Measurements from ENCODE around the gene ASB5. TPM values are rescaled to one million over a fixed set of nuclear protein-coding genes. Genes with fewer than 3 reads are reported as not detected.

The ASB5 gene
- total and polyA plus RNA-seq, 4 donors = 0.08 to 0.40 (median 0.31) TPM; not detected in 1

DNA sequence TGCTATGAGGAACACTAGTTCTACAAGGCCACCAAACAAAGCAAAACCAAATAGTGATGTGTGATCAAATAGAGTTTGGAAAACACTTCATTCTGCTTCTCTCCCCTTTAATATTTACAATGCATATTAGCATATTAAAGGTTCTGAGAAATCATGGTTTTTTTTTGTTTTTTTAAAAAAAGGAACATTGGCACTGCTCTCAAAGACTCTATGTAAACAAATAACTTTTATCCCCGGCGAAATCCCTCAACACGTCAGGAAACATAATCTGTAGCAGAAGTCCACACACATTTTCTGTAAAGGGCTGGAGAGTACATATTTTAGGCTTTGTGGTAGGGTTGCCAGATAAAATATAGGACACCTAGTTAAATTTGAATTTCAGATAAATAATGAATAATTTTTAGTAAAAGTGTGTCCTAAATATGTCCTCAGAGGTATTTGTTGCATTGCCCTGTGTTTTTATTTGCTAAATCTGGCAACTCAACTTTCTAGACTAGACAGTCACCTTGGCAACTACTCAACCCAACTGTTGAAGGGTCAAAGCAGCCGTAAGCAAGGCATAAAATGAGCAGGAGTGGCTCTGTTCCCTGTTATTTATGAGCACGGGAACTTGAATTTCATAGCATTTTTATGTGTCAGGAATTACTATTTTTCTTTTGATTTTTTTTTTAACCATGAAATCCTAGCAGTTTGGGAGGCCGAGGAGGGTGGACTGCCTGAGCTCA, 82.2 kb downstream of the ASB5 start:
- Histone ChIP-seq H3K4me3 (no peak overlapping the region), H3K36me3 (ENCODE audit: control insufficient read depth in 4 of 4, insufficient read depth in 4 of 4, low read length in 4 of 4) (no peaks in the 10 kb centered on the region), H3K27ac (ENCODE audit: low read depth in 1 of 2, low read length in 1 of 2) (no peak overlapping the region), H3K27me3 (ENCODE audit: control insufficient read depth in 3 of 3, insufficient read depth in 3 of 3, low read length in 2 of 3) (no peaks in the 10 kb centered on the region), H3K9ac (ENCODE audit: insufficient read depth in 1 of 2, low read length in 2 of 2) (no peak overlapping the region), H3K9me3 (ENCODE audit: control insufficient read depth in 4 of 4, insufficient read depth in 3 of 4, low read length in 3 of 4) (no peaks in the 10 kb centered on the region), H3K4me1 (ENCODE audit: control insufficient read depth in 5 of 5, insufficient read depth in 5 of 5, low read length in 5 of 5) (peaks cover 0 to 9% (median 0%) of the 10 kb centered on the region in 5 donors)
- peak in 2 of 3 donors; percentile 63 to 67 for DNase-seq
- ATAC-seq (ENCODE audit: insufficient read depth, low FRiP score) = no peak
- 57 to 76% methylated on average over 6 of the region's 6 CpGs for WGBS, 2 donors
- no peak for TF ChIP-seq CTCF (IDR thresholded peaks at IDR 0.05; ENCODE audit: control extremely low read depth, extremely low read depth)

- Histone ChIP-seq H3K36me3 (ENCODE audit: control insufficient read depth in 4 of 4, insufficient read depth in 4 of 4, low read length in 4 of 4) (no peaks in the 10 kb centered on the region), H3K9me3 (ENCODE audit: control insufficient read depth in 4 of 4, insufficient read depth in 3 of 4, low read length in 3 of 4) (no peaks in the 10 kb centered on the region), H3K4me3 (no peak overlapping the region), H3K27me3 (ENCODE audit: control insufficient read depth in 3 of 3, insufficient read depth in 3 of 3, low read length in 2 of 3) (no peaks in the 10 kb centered on the region), H3K27ac (ENCODE audit: low read depth in 1 of 2, low read length in 1 of 2) (no peak overlapping the region), H3K4me1 (ENCODE audit: control insufficient read depth in 5 of 5, insufficient read depth in 5 of 5, low read length in 5 of 5) (peaks cover 0 to 9% (median 0%) of the 10 kb centered on the region in 5 donors), H3K9ac (ENCODE audit: insufficient read depth in 1 of 2, low read length in 2 of 2) (no peak overlapping the region)
- DNase-seq (no peak), ATAC-seq (ENCODE audit: insufficient read depth, low FRiP score) (no peak)
- TF ChIP-seq CTCF (IDR thresholded peaks at IDR 0.05; ENCODE audit: control extremely low read depth, extremely low read depth) = no peak
- 67 to 76% methylated on average over 2 of the region's 2 CpGs for WGBS, 2 donors
These were observed 83.0 kb downstream of the ASB5 start for GRCh38 chr4:176186067-176186466.

GRCh38 chr4:176185051-176185450, 84.0 kb downstream of the ASB5 start:
- no peak for TF ChIP-seq CTCF (IDR thresholded peaks at IDR 0.05; ENCODE audit: control extremely low read depth, extremely low read depth)
- Histone ChIP-seq H3K9me3 (ENCODE audit: control insufficient read depth in 4 of 4, insufficient read depth in 3 of 4, low read length in 3 of 4) (no peaks in the 10 kb centered on the region), H3K27me3 (ENCODE audit: control insufficient read depth in 3 of 3, insufficient read depth in 3 of 3, low read length in 2 of 3) (no peaks in the 10 kb centered on the region), H3K36me3 (ENCODE audit: control insufficient read depth in 4 of 4, insufficient read depth in 4 of 4, low read length in 4 of 4) (no peaks in the 10 kb centered on the region), H3K9ac (ENCODE audit: insufficient read depth in 1 of 2, low read length in 2 of 2) (no peak overlapping the region), H3K4me1 (ENCODE audit: control insufficient read depth in 5 of 5, insufficient read depth in 5 of 5, low read length in 5 of 5) (peaks cover 0 to 9% (median 0%) of the 10 kb centered on the region in 5 donors), H3K4me3 (no peak overlapping the region), H3K27ac (ENCODE audit: low read depth in 1 of 2, low read length in 1 of 2) (no peak overlapping the region)
- WGBS, 2 donors = 52 to 67% methylated on average over 1 of the region's 1 CpG
- ATAC-seq (ENCODE audit: insufficient read depth, low FRiP score) (no peak), DNase-seq (no peak)

Other genes starting within 250 kb of the ASB5 start
- gene WDR17, start 203.4 kb downstream of the ASB5 start, total RNA-seq = 1 to 10 TPM; 4.9 to 7.5 TPM
- gene WDR17, start 203.4 kb downstream of the ASB5 start, polyA plus RNA-seq = 1 to 10 TPM in 1 of 2 donors, under 1 TPM in 1; 0.81 to 1.4 TPM
- 1 to 10 TPM; 3.0 to 4.1 TPM for gene SPATA4, start 73.6 kb downstream of the ASB5 start, total RNA-seq
- 1 to 10 TPM; 1.1 to 1.4 TPM for gene SPATA4, start 73.6 kb downstream of the ASB5 start, polyA plus RNA-seq
- gene SPCS3, start 50.7 kb upstream of the ASB5 start, total RNA-seq = 100 to 1,000 TPM; 104 to 170 TPM
- gene SPCS3, start 50.7 kb upstream of the ASB5 start, polyA plus RNA-seq = 10 to 100 TPM; 39.4 to 67.5 TPM

All from lung (tissue), 12 donors.